WTC11 (cell line): ENCODE data around the gene RAD51D.

ENCODE experiments used
- ATF6 ChIP-seq: sonication (generic); formaldehyde crosslinking; IDR thresholded peaks from 2 replicates; pipeline ENCODE4 v1.8.1; 2023; ENCODE audit warnings: mild to moderate bottlenecking, missing genetic modification reagents
- CTCF ChIP-seq: fragments of 200-600 bp; IDR thresholded peaks from 2 replicates; pipeline ENCODE4 v1.8.0; 2022; ENCODE audit warnings: antibody characterized with exemption
- ELF4 ChIP-seq: sonication (generic); formaldehyde crosslinking; IDR thresholded peaks from 2 replicates; pipeline ENCODE4 v1.8.1; 2022; ENCODE audit warnings: low read depth, mild to moderate bottlenecking, moderate library complexity, missing genetic modification reagents
- MAX ChIP-seq: sonication (generic); formaldehyde crosslinking; IDR thresholded peaks from 2 replicates; pipeline ENCODE4 v1.8.0; 2022; ENCODE audit warnings: mild to moderate bottlenecking, missing genetic modification reagents
- NFYB ChIP-seq: sonication (generic); formaldehyde crosslinking; conservative IDR thresholded peaks from 2 replicates; pipeline ENCODE4 v1.8.0; 2022; ENCODE audit warnings: low read depth, missing genetic modification reagents
- NR2C2 ChIP-seq: sonication (generic); formaldehyde crosslinking; IDR thresholded peaks from 2 replicates; pipeline ENCODE4 v1.8.0; 2022; ENCODE audit warnings: mild to moderate bottlenecking, missing genetic modification reagents
- SP1 ChIP-seq: sonication (generic); formaldehyde crosslinking; conservative IDR thresholded peaks from 2 replicates; pipeline ENCODE4 v1.8.1; 2022; ENCODE audit warnings: missing genetic modification reagents
- USF1 ChIP-seq: sonication (generic); formaldehyde crosslinking; IDR thresholded peaks from 2 replicates; pipeline ENCODE4 v1.8.0; 2022; ENCODE audit warnings: mild to moderate bottlenecking, missing genetic modification reagents
- USF2 ChIP-seq: sonication (generic); formaldehyde crosslinking; IDR thresholded peaks from 2 replicates; pipeline ENCODE4 v1.8.1; 2023; ENCODE audit warnings: mild to moderate bottlenecking, missing genetic modification reagents, moderate library complexity
- ZNF423 ChIP-seq: fragments of 250-450 bp; sonication (Bioruptor Pico); IDR thresholded peaks from 2 replicates; pipeline ENCODE4 v2.1.2; 2022; ENCODE audit warnings: mild to moderate bottlenecking, moderate library complexity
- ZSCAN18 ChIP-seq: fragments of 250-450 bp; sonication (Bioruptor Pico); IDR thresholded peaks from 2 replicates; pipeline ENCODE4 v2.1.2; 2022; ENCODE audit warnings: mild to moderate bottlenecking, moderate library complexity

- TF ChIP-seq CTCF (no peak), USF1 (CRISPR knock-in tag) (no peak), USF2 (CRISPR knock-in tag) (no peak), ZSCAN18 (CRISPR knock-in tag) (no peak), NR2C2 (no peak), NFYB (CRISPR knock-in tag) (no peak), ZNF423 (CRISPR knock-in tag) (no peak), ATF6 (CRISPR knock-in tag) (no peak), SP1 (CRISPR knock-in tag) (no peak), ELF4 (no peak), MAX (CRISPR knock-in tag) (no peak)
Observed at GRCh38 chr17:35130392-35130791, 10.7 kb upstream of the RAD51D start.
